ENCODE results near the gene HPF1.
"Not testable (repeated sequence)": the region's sequence is repeated elsewhere in the genome, so short reads cannot be mapped to it uniquely, and the experiment has no call there.

- not testable (repeated sequence) for TF ChIP-seq EZH2 (IDR thresholded peaks at IDR 0.05; ENCODE audit: low read depth, low read length, severe bottlenecking); GTF2F1 (IDR thresholded peaks at IDR 0.05; ENCODE audit: borderline replicate concordance, low read depth, low read length); EGR1 (IDR thresholded peaks at IDR 0.05; ENCODE audit: borderline replicate concordance, low read depth, low read length); CTCF (IDR thresholded peaks at IDR 0.05; ENCODE audit: control extremely low read depth in 1 of 3, insufficient read depth in 1 of 3, low read depth in 1 of 3, low read length in 3 of 3); TAF1 (IDR thresholded peaks at IDR 0.05; ENCODE audit: low read depth, low read length); EP300 (IDR thresholded peaks at IDR 0.05; ENCODE audit: borderline replicate concordance in 1 of 2, low read depth in 2 of 2, low read length in 2 of 2); CREB1 (IDR thresholded peaks at IDR 0.05); BRCA1 (IDR thresholded peaks at IDR 0.05; ENCODE audit: low read depth, low read length); KDM5A (IDR thresholded peaks at IDR 0.05; ENCODE audit: low read length); SP4 (IDR thresholded peaks at IDR 0.05; ENCODE audit: low read length); POLR2A (IDR thresholded peaks at IDR 0.05; ENCODE audit: control extremely low read depth in 1 of 2, low read depth in 2 of 2, low read length in 2 of 2); CHD2 (IDR thresholded peaks at IDR 0.05; ENCODE audit: low read length); RAD21 (IDR thresholded peaks at IDR 0.05 in 1 of 2, conservative IDR thresholded peaks at IDR 0.05 in 1 of 2; ENCODE audit: low read depth in 2 of 2, low read length in 2 of 2); CTBP2 (IDR thresholded peaks at IDR 0.05; ENCODE audit: borderline replicate concordance, insufficient read depth, insufficient read length, low read length)
Observed at GRCh38 chr4:169738604-169739003, 19.1 kb downstream of the HPF1 start.
